Astrocyte of the cerebellum (primary cell): ENCODE results near the gene PMAIP1.

Experiments used
- DNase-seq: peaks from one replicate; pipeline ENCODE4 v3.0.0-alpha.2; 2011; ENCODE audit warnings: low read depth
- H3K4me3 ChIP-seq: 2 replicates; pipeline ENCODE4 v1.5.1; 2011; ENCODE audit warnings: mild to moderate bottlenecking, low read depth, low read length, moderate library complexity
- CTCF ChIP-seq: IDR thresholded peaks from 2 replicates; pipeline ENCODE4 v1.5.1; 2012; ENCODE audit warnings: low read length, low read depth, moderate library complexity, mild to moderate bottlenecking; ENCODE audit errors: missing control alignments
- in situ Hi-C: cut with HindIII; loops from 2 replicates; pipeline ENCODE4 v1.10.0; 2017; ENCODE audit warnings: low sequenced_read_pairs

PMAIP1 gene

GRCh38 chr18:59861963-59862819 lies 37.6 kb upstream of the PMAIP1 start:
- no peak for DNase-seq
- TF ChIP-seq CTCF, result no peak

GRCh38 chr18:59865241-59865986 lies 34.4 kb upstream of the PMAIP1 start:
- in situ Hi-C loops, result no loop called here
- no peak for TF ChIP-seq CTCF
- DNase-seq, result no peak
- H3K4me3 ChIP-seq, result no peak overlapping the region

More at GRCh38 chr18:59861963-59862819, 37.6 kb upstream of the PMAIP1 start:
- H3K4me3 ChIP-seq, result no peak overlapping the region
- in situ Hi-C loops, result no loop called here

GRCh38 chr18:59866551-59867269 lies 33.1 kb upstream of the PMAIP1 start:
- H3K4me3 ChIP-seq, result no peak overlapping the region
- in situ Hi-C loops, result no loop called here
- TF ChIP-seq CTCF, result no peak
- DNase-seq, result no peak

- DNase-seq, result no peak
- no peak overlapping the region for H3K4me3 ChIP-seq
- in situ Hi-C loops, result no loop called here
- TF ChIP-seq CTCF, result no peak
Observed at GRCh38 chr18:59867337-59868104, 32.3 kb upstream of the PMAIP1 start.

- no peak overlapping the region for H3K4me3 ChIP-seq
- no peak for TF ChIP-seq CTCF
- in situ Hi-C loops, result no loop called here
- no peak for DNase-seq
Observed at GRCh38 chr18:59870623-59871130, 29.1 kb upstream of the PMAIP1 start.
